ENCODE measurements around the gene RAB15.

RAB15 gene

DNA sequence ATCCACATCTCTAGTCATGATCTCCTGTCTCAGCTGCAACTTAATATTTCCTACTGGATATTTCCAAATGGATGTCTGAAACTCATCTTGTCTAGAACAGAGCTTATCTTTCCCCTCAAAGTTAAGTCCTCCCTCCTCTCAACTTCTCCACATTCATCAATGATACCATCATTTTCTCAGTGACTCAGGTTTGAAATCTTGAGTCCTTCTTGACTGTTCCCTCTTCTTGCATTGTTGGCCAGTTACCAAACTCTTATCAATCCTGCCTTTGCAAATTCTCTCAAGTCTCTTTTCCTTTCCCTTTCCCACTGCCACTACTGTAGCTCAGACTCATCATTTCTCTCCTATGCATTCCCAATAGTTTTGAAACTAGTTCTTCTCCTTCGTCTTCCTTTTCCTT, 72.2 kb downstream of the RAB15 start:
- peaks cover 0 to 3% of the 10 kb centered on the region in 2 donors for H3K27me3 ChIP-seq (ENCODE audit: control insufficient read depth in 1 of 2, insufficient read depth in 2 of 2, low read length in 2 of 2)

More for the DNA sequence above, 72.2 kb downstream of the RAB15 start:
- Histone ChIP-seq H3K4me1 (ENCODE audit: control insufficient read depth, insufficient read depth, low read length) (no peaks in the 10 kb centered on the region), H3K27ac (ENCODE audit: low read length) (no peak overlapping the region), H3K4me3 (ENCODE audit: low read length in 2 of 2) (no peak overlapping the region), H3K36me3 (ENCODE audit: control insufficient read depth in 2 of 2, insufficient read depth in 2 of 2, low read length in 2 of 2) (no peaks in the 10 kb centered on the region), H3K9me3 (ENCODE audit: control insufficient read depth in 2 of 2, low read length in 2 of 2) (no peaks in the 10 kb centered on the region), H3K9ac (ENCODE audit: low read length in 2 of 2) (no peak overlapping the region)
